HepG2 (cell line): ENCODE data around the gene ZNF276. TPM values are rescaled to one million over a fixed set of nuclear protein-coding genes. Genes with fewer than 3 reads are reported as not detected.
A peak's percentile ranks its signal among the peaks of the same experiment; 100 is the strongest.

ENCODE experiments used
- ADNP ChIP-seq: sonication (generic); formaldehyde crosslinking; IDR thresholded peaks from 2 replicates; pipeline ENCODE4 v1.4.0; 2020; ENCODE audit warnings: missing genetic modification reagents
- CBFB ChIP-seq: sonication (generic); formaldehyde crosslinking; IDR thresholded peaks from 2 replicates; pipeline ENCODE4 v1.4.0; 2020; ENCODE audit warnings: missing genetic modification reagents
- CBX5 ChIP-seq: sonication (generic); formaldehyde crosslinking; IDR thresholded peaks from 2 replicates; pipeline ENCODE4 v1.4.0; 2020; ENCODE audit warnings: missing genetic modification reagents, borderline replicate concordance
- DPF2 ChIP-seq: sonication (generic); formaldehyde crosslinking; IDR thresholded peaks from 2 replicates; pipeline ENCODE4 v1.4.0; 2020; ENCODE audit warnings: mild to moderate bottlenecking, low read depth, missing genetic modification reagents, borderline replicate concordance
- EEA1 ChIP-seq: sonication (generic); formaldehyde crosslinking; IDR thresholded peaks from 2 replicates; pipeline ENCODE4 v1.5.1; 2020; ENCODE audit warnings: mild to moderate bottlenecking, missing genetic modification reagents, borderline replicate concordance
- ELK4 ChIP-seq: sonication (generic); formaldehyde crosslinking; IDR thresholded peaks from 2 replicates; pipeline ENCODE4 v1.9.0; 2021; ENCODE audit warnings: missing genetic modification reagents, borderline replicate concordance
- FOXP4 ChIP-seq: sonication (generic); formaldehyde crosslinking; IDR thresholded peaks from 2 replicates; pipeline ENCODE4 v1.4.0; 2020; ENCODE audit warnings: missing genetic modification reagents
- GATAD1 ChIP-seq: IDR thresholded peaks from 2 replicates; pipeline ENCODE4 v1.6.1; 2016; ENCODE audit warnings: missing genetic modification reagents, missing compliant biosample characterization
- GMEB1 ChIP-seq: sonication (generic); formaldehyde crosslinking; IDR thresholded peaks from 2 replicates; pipeline ENCODE4 v1.5.1; 2020; ENCODE audit warnings: missing genetic modification reagents, mild to moderate bottlenecking, borderline replicate concordance
- HDAC6 ChIP-seq: fragments of 200-600 bp; sonication (generic); IDR thresholded peaks from 2 replicates; pipeline ENCODE4 v1.7.0; 2017; ENCODE audit warnings: mild to moderate bottlenecking, antibody characterized with exemption, low read length, low read depth
- HMGA1 ChIP-seq: sonication (generic); formaldehyde crosslinking; conservative IDR thresholded peaks from 2 replicates; pipeline ENCODE4 v1.4.0; 2020; ENCODE audit warnings: missing genetic modification reagents
- MEIS1 ChIP-seq: sonication (generic); formaldehyde crosslinking; IDR thresholded peaks from 2 replicates; pipeline ENCODE4 v1.9.0; 2021; ENCODE audit warnings: mild to moderate bottlenecking, missing genetic modification reagents, moderate library complexity, borderline replicate concordance
- MIER2 ChIP-seq: IDR thresholded peaks from 2 replicates; pipeline ENCODE4 v1.6.1; 2016; ENCODE audit warnings: missing biosample characterization, missing genetic modification reagents
- MXD4 ChIP-seq: IDR thresholded peaks from 2 replicates; pipeline ENCODE4 v1.6.1; 2016; ENCODE audit warnings: mild to moderate bottlenecking, missing biosample characterization, missing genetic modification reagents
- PHF20 ChIP-seq: sonication (generic); formaldehyde crosslinking; IDR thresholded peaks from 2 replicates; pipeline ENCODE4 v1.5.0; 2020; ENCODE audit warnings: mild to moderate bottlenecking, missing genetic modification reagents
- RORA ChIP-seq: sonication (generic); formaldehyde crosslinking; IDR thresholded peaks from 2 replicates; pipeline ENCODE4 v1.5.0; 2020; ENCODE audit warnings: mild to moderate bottlenecking, missing genetic modification reagents, moderate library complexity
- ZBTB42 ChIP-seq: sonication (generic); formaldehyde crosslinking; IDR thresholded peaks from 2 replicates; pipeline ENCODE4 v1.5.0; 2020; ENCODE audit warnings: mild to moderate bottlenecking, missing genetic modification reagents
- ZBTB7A ChIP-seq: sonication (generic); formaldehyde crosslinking; IDR thresholded peaks from 2 replicates; pipeline ENCODE4 v1.8.0; 2022; ENCODE audit warnings: mild to moderate bottlenecking, missing genetic modification reagents
- ZNF138 ChIP-seq: sonication (generic); formaldehyde crosslinking; IDR thresholded peaks from 2 replicates; pipeline ENCODE4 v1.5.0; 2020; ENCODE audit warnings: mild to moderate bottlenecking, low read depth, missing genetic modification reagents
- ZNF232 ChIP-seq: sonication (generic); formaldehyde crosslinking; IDR thresholded peaks from 2 replicates; pipeline ENCODE4 v1.4.0; 2020; ENCODE audit warnings: missing genetic modification reagents, borderline replicate concordance
- ZNF33B ChIP-seq: sonication (generic); formaldehyde crosslinking; IDR thresholded peaks from 2 replicates; pipeline ENCODE4 v1.5.1; 2020; ENCODE audit warnings: mild to moderate bottlenecking, missing genetic modification reagents
- ZNF484 ChIP-seq: sonication (generic); formaldehyde crosslinking; IDR thresholded peaks from 2 replicates; pipeline ENCODE4 v1.5.1; 2020; ENCODE audit warnings: mild to moderate bottlenecking, low read depth, missing genetic modification reagents, borderline replicate concordance
- ZNF530 ChIP-seq: sonication (generic); formaldehyde crosslinking; IDR thresholded peaks from 2 replicates; pipeline ENCODE4 v1.5.0; 2020; ENCODE audit warnings: low read depth, mild to moderate bottlenecking, missing genetic modification reagents
- ZNF709 ChIP-seq: sonication (generic); formaldehyde crosslinking; IDR thresholded peaks from 2 replicates; pipeline ENCODE4 v1.5.0; 2020; ENCODE audit warnings: mild to moderate bottlenecking, missing genetic modification reagents
- ZNF792 ChIP-seq: IDR thresholded peaks from 2 replicates; pipeline ENCODE4 v1.6.1; 2016
- ZZZ3 ChIP-seq: sonication (generic); formaldehyde crosslinking; IDR thresholded peaks from 2 replicates; pipeline ENCODE4 v1.4.0; 2020; ENCODE audit warnings: missing genetic modification reagents, mild to moderate bottlenecking, borderline replicate concordance
- polyA plus RNA-seq, 8 experiments: library from polyadenylated mRNA; depleted of rRNA in 3 of 8; stranded (reverse) in 7 of 8; unstranded in 1 of 8; fragments of >200 nt; fragmentation: Illumina TruSeq in 4 of 8; extraction: Trizol in 4 of 8; gene quantifications; 2 replicates each; pipeline versions ENCODE4 v1.2.1 to v1.2.3, GENCODE V29; 2011 to 2016; ENCODE audit warnings: low read depth in 4 of 8, missing spikeins in 1 of 8, mixed read lengths in 1 of 8; ENCODE audit not compliant: insufficient read depth in 1 of 8
- total RNA-seq, 5 experiments: library from RNA; depleted of rRNA; stranded (reverse); fragments of >200 nt; fragmentation: Illumina TruSeq; extraction: Trizol; gene quantifications; 2 replicates each; pipeline ENCODE4 v1.2.3, GENCODE V29; 2016; ENCODE audit warnings: low read depth in 1 of 5

ZNF276 gene
- total and polyA plus RNA-seq, 2 of the 13 experiments (the other 11 are each of a cell fraction or from before 2014, with no cell fraction given) = 17.7 to 18.0 TPM

GRCh38 chr16:89700649-89701424 lies 20.5 kb upstream of the ZNF276 start (continued):
- TF ChIP-seq MIER2 (CRISPR knock-in tag) (no peak), ZNF709 (no peak; the same call in 1 of the 2 replicates), ZNF232 (CRISPR knock-in tag) (peak; percentile 61; the same call in 1 of the 2 replicates), HDAC6 (no peak), ZZZ3 (no peak; the same call in 1 of the 2 replicates), HMGA1 (CRISPR knock-in tag) (no peak), GMEB1 (CRISPR knock-in tag) (peak; percentile 54; the same call in 1 of the 2 replicates), ZNF138 (peak; percentile 91; the same call in 1 of the 2 replicates), CBFB (CRISPR knock-in tag) (peak; percentile 85; the same call in 1 of the 2 replicates), GATAD1 (CRISPR knock-in tag) (no peak), ZNF484 (no peak), ELK4 (peak; percentile 79; the same call in 1 of the 2 replicates), CBX5 (CRISPR knock-in tag) (0 out of 2 replicates have a peak, but pooled peaks have one; percentile 57), ZNF792 (CRISPR knock-in tag) (no peak; the same call in none of the 2 replicates), ZNF530 (CRISPR knock-in tag) (0 out of 2 replicates have a peak, but pooled peaks have one; percentile 19), ZBTB42 (CRISPR knock-in tag) (no peak; the same call in 1 of the 2 replicates), MEIS1 (0 out of 2 replicates have a peak, but pooled peaks have one; percentile 61), EEA1 (CRISPR knock-in tag) (peak; percentile 87; the same call in 1 of the 2 replicates), ZBTB7A (CRISPR knock-in tag) (peak; percentile 83), MXD4 (CRISPR knock-in tag) (peak; percentile 79; the same call in 1 of the 2 replicates), RORA (no peak), FOXP4 (CRISPR knock-in tag) (peak; percentile 14; the same call in 1 of the 2 replicates), ZNF33B (no peak), DPF2 (CRISPR knock-in tag) (no peak), ADNP (CRISPR knock-in tag) (no peak), PHF20 (no peak; the same call in 1 of the 2 replicates)
